Astrocyte of the spinal cord (primary cell): ENCODE measurements around the gene PYY.
A peak's percentile ranks its signal among the peaks of the same experiment; 100 is the strongest.
"Not testable (repeated sequence)": the region's sequence is repeated elsewhere in the genome, so short reads cannot be mapped to it uniquely, and the experiment has no call there.

ENCODE experiments used
- DNase-seq: peaks from one replicate; pipeline ENCODE4 v3.0.0; 2011; ENCODE audit warnings: low read depth, low spot score
- H3K4me3 ChIP-seq: 2 replicates; pipeline ENCODE4 v1.5.1; 2011; ENCODE audit warnings: low read depth, mild to moderate bottlenecking, low read length, moderate library complexity
- in situ Hi-C: cut with HindIII; loops from 2 replicates; pipeline ENCODE4 v1.10.0; 2017; ENCODE audit warnings: low sequenced_read_pairs
- TF ChIP-seq, protein P1 (sequence below): IDR thresholded peaks from 2 replicates; pipeline ENCODE4 v1.5.1; 2012; ENCODE audit warnings: low read depth, mild to moderate bottlenecking, low read length, inconsistent platforms

PYY gene

DNA sequence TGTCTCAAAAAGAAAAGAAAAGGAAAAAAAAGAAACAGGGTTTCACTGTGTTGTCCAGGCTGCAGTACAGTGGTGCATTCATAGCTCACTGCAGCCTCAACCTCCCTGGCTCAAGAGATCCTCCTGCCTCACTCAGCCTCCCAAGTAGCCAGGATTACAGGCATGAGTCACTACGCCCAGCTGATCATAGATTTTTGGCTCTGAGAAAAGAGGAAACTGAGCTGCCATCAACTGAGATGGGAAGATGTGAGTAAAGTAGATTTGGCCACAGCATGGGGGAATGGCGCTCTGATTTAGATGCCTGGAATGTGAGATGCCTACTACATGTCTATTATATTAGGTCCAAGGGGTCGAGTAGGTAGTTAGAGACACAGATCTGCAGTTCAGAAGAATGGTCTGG is 44.8 kb upstream of the PYY start:
- peak; percentile 64 for DNase-seq
- no peak overlapping the region for H3K4me3 ChIP-seq
- in situ Hi-C loops: no loop called here
- TF ChIP-seq, protein P1, sequence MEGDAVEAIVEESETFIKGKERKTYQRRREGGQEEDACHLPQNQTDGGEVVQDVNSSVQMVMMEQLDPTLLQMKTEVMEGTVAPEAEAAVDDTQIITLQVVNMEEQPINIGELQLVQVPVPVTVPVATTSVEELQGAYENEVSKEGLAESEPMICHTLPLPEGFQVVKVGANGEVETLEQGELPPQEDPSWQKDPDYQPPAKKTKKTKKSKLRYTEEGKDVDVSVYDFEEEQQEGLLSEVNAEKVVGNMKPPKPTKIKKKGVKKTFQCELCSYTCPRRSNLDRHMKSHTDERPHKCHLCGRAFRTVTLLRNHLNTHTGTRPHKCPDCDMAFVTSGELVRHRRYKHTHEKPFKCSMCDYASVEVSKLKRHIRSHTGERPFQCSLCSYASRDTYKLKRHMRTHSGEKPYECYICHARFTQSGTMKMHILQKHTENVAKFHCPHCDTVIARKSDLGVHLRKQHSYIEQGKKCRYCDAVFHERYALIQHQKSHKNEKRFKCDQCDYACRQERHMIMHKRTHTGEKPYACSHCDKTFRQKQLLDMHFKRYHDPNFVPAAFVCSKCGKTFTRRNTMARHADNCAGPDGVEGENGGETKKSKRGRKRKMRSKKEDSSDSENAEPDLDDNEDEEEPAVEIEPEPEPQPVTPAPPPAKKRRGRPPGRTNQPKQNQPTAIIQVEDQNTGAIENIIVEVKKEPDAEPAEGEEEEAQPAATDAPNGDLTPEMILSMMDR: no peak

DNA sequence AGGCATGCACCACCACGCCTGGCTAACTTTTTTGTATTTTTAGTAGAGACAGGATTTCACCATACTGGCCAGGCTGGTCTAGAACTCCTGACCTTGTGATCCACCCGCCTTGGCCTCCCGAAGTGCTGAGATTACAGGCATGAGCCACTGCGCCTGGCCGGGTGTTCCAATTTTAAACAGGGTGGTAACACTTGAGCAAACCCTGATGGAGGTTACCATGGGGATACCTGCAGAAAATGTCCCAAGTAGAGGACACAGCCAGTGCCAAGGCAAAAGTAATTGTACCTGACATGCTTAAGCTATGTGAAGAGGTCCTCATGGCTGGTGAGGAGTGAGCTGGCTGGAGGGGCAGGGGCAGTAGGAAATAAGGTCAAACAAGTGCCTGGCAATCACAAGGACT is 43.4 kb upstream of the PYY start:
- DNase-seq, in situ Hi-C loops, H3K4me3 ChIP-seq: not testable (repeated sequence)

DNA sequence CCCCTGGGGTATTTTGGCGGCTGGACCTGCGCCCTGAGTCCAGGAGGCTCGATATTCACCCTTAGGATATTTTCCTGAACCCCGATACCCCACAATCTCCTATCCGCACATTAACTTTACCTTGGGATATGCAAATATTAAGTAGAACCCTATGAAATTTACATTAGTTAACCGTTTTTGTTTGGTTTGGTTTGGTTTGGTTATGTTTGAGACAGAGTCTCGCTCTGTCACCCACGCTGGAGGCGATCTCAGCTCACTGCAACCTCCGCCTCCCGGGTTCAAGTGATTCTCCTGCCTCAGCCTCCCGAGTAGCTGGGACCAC is 41.4 kb upstream of the PYY start:
- no peak overlapping the region for H3K4me3 ChIP-seq
- TF ChIP-seq, protein P1: no peak
- in situ Hi-C loops: no loop called here
- no peak for DNase-seq

DNA sequence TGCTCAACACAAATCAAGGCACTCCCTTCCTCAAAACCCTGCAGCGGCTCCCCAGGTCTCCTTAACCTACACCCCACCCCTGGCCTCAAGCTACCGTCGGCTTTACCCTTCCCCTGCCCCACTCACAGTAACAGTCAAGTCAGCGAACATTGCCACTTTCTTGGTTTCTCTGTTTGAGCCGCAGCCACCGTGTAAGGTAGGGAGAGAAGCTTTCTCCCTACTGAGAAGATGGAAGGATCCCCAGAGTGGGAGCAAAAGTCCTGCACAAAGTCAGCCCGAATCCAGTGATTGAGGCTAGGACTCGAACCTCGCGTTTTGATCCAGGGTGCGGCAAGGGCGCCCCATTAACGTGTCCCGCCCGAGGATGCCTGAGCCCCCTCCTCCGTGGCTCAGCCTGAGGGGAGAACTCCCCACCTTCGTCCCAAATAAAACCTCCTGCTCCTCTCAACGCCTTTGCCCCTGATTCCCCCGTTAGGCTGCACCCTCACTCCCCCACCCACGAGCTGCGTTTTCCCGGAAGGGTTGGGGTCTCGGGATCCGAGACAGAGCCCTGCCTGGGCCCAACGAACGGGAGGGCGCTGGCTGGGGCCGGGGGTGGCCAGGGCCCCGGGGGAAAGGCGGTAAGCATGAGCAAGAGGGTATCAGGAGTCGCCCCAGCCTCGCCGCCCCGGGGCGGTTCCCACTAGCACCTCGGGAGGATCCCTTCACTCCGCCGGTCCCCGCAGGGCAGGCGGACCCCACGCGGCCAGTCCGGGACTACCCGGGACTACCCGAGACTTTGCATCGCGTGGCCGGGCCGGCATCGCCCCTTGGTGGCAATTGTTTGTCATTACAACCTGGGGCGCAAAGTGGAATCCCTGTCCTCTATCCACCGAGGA is 40.8 kb upstream of the PYY start:
- in situ Hi-C loops: no loop called here
- TF ChIP-seq, protein P1: peak; percentile 87
- DNase-seq: peak; percentile 58
- H3K4me3 ChIP-seq: peak overlapping the region; percentile 40

DNA sequence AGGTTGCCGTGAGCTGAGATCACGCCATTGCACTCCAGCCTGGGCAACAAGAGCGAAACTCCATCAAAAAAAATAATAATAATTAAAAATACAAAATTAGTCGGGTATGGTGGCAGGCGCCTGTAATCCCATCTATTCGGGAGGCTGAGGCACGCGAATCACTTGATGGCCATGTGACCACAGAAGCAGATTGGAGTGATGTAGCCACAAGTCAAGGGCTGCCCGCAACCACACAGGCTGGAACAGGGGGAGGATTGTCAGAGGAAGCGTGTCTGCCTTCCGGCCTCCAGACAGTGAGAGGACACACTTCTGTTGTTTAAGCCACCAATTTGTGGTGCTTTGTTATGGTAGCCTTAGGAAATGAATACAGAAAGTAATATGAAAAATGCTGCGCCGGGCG is 38.9 kb upstream of the PYY start:
- no peak overlapping the region for H3K4me3 ChIP-seq
- in situ Hi-C loops: no loop called here
- TF ChIP-seq, protein P1: no peak
- no peak for DNase-seq

DNA sequence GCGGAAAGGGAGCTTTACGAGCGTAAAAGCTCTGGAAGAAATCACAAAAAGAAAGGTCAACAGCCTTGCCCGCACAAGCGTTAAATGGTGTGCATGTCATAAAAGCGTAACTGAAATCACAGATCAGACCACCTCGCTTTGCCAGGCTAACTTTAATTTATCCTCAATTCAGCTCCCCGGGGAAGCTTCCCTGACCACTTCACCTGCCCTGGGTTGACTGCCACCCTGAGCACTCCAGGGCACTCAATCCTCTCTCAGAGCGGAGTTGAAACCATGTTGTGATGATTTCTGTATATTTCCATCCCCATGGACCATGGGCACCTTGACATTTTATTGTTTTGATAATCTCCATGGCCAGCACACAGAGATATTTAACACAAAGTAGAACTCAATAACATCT is 34.6 kb upstream of the PYY start:
- TF ChIP-seq, protein P1: no peak
- no peak for DNase-seq
- in situ Hi-C loops: no loop called here
- no peak overlapping the region for H3K4me3 ChIP-seq

DNA sequence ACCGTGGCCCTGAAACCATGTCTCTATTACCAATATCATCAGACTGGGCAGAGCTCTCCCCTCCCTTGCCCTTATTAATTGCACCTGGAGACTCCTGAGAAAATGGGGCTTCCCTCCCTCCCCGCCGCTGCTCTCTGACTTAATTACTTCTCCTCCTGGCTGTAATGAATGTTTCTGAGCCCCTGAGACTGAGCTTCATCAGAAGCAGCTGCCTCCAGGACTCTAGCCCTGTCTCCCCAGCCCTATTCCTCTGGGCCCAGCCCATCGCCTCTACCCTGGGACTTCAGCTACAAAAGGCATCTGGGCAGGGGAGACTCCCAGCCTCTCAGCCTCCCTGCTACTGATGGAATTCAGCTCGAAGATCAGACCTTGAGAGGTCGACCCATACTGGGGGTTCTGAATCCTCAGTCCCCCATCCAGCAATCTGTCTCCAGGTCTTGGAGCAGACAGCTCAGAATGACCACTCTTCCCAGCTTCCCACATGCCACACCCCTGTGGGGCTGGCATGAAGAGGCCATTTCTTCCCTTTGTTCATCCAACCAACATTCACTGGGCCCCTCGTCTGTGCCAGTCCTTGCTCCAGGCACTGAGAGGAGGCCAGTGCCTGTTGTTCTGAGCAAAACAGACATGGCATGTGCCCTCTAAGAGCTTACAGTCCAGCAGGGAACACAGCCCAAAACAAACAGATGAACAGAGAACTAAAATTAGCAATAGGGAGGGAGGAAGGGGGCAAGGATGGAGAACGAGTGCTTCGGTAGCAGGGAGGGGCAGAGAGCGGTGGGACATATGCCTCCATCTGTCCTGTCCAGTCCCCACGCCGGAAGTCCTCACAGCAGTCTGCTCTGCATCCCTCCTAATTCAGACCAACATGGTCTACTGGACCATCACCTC is 33.6 kb upstream of the PYY start:
- DNase-seq: no peak
- TF ChIP-seq, protein P1: no peak
- H3K4me3 ChIP-seq: no peak overlapping the region
- in situ Hi-C loops: no loop called here
